ENCODE measurements around the gene GULP1.
"Not testable (repeated sequence)": the region's sequence is repeated elsewhere in the genome, so short reads cannot be mapped to it uniquely, and the experiment has no call there.

The GULP1 gene

DNA sequence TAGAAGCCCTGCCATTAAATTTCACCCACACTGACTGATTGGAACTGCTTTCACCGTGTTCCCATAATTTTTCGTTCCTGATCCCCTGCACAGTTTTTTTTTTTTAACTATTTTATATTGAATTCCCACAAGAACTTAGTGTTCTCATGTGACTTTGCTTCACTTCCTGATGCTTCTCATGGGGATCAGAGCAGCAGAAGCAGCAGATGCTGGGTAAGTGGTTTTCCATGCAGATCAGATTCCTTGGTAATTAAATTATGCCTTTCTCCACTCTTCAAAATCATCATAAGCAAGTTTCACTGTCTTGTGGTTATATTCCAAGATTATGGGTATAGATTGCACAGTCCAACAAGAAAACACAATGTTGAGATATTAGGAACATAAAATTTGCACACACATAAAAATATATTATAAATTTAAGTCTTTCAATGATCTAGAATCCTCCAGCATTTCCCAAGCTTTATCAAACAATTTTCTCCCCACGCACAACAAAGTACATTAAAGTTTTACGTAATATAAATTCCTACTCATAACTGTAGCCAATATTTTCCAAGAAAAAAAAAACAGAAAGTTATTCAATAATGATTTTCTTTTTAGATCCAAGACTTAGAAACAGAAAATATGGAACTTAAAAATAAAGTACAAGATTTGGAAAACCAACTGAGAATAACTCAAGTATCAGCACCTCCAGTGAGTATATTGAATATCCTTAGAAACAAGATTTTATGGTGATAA lies 277.9 kb downstream of the GULP1 start:
- DNase-seq, result no peak

DNA sequence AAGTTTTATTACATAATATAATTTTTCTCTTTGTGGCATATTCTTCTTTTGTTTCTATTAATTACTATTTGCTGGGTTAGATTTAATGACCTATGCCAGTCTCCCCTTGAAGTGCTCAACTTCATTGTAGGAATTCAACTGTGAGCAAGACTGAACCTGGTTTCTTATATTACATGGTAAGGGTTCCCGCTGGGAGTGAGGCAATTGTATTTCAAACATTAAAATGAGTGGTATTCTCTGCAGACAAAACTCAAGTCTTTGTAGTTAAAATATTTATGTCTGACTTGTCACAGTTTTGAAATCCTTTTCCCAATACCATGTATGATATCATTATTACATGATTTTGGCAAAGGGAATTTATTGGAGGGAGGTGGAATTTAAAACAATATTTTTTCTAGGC lies 278.7 kb downstream of the GULP1 start:
- no peak for DNase-seq

DNA sequence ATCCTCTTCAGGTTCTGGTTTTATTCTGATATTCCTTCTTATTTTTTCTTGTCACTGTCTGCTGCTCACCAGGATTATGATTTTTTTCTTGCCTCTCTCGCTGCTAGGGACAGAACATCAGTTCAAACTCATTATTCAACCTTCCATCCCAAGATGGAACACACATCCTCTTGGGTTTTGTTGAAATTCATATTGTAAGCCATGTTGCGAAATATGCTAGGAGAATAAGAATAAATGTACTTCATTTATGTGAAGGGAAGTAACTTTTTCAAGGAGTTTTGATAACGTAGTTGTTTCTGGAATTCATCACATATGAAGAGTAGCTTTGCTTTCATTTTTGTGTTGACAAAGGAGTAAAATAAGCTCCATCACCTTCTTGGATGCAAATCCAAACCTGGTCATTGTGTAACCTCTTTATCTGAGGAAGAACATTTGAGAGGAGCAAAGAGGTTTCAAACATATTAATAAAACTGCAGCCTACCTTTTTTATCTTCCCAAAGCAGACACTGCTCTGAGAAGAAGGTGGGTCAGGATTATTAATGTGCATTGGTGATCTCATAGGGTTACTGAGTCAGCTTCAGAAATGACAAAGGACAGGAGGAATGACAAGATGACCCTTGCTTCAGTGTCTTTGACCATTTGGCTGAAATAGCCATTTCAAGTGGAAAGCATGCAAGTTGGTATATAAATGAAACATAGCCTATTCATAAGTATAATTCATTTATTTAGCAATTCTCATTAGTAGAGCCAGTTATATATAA lies 280.0 kb downstream of the GULP1 start:
- DNase-seq, result no peak

DNA sequence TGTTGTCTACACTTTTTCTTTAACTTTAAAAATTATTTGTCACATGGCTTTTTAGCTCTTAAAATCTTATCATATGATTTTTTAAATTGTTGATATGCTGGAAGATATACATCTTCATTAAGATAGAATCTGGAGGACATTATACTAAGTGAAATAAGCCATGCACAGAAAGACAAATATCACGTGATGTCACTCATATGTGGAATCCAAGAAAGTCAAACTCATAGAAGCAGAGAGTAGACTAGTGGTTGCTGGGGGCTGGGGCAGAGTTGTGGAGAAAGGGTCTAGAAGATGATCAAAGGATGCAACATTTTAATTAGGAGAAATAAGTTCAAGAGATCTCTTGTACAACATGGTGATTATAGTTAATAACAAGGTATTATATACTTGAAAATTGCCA lies 280.9 kb downstream of the GULP1 start:
- no peak for DNase-seq

- DNase-seq, result no peak
Observed at GRCh38 chr2:188573453-188573852, 281.8 kb downstream of the GULP1 start.

DNA sequence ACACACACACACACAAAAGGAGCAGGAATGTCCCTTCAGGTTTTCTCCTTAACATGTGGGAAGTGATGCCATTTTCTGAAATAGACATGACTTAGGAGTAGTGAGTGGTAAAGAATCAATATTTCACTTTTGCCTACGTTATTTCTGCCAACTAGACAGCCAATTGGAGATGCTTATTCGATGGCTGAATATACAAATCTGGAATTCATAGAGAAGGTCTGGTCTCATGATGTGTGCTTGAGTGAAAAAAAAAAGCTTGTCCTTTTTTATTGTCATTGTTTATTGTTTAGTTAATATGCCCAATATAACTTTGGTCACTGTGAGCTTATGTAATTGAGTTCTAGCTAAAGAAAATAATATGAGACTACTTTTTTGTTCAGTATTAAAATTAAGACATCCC lies 284.3 kb downstream of the GULP1 start:
- DNase-seq, result no peak

DNA sequence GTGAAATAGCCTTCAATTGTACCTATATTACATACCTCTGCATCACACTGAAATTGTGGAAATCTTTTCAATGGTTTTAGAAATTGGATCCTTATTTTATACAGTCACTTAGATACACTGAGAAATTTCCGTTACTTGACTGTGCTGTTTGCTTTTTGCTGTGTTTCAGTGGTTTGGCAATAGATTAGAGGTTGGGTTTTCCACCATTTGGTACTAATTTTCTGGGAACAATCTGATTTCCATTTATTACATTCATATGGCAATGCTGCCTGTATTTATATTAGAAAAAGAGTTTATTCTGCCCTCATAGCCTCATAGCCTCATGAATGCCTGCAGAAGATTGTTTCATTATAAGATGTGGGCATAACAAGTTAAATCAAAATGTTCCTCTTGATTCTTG lies 285.0 kb downstream of the GULP1 start:
- no peak for DNase-seq

- no peak for DNase-seq
Observed at GRCh38 chr2:188577231-188577630, 285.6 kb downstream of the GULP1 start.

GRCh38 chr2:188580738-188581137 lies 289.1 kb downstream of the GULP1 start:
- DNase-seq, result no peak

DNA sequence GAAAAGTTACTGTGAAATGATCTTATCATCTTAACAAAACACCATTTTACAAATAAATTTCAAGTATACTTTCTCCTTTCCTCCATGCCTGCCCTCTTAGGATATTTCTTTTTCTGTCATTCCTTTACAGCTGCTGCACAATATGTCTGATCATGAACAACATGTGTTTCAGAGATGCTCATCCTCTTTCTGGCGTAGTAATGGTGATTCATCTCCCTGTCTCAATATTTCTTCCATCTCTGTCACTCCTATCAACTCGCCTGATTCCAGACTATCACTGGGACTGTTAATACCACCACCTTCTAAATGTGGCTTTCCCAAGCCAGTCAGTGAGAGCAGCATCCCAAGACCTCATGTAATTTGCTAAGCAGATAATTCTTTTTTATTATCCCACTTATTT lies 290.5 kb downstream of the GULP1 start:
- DNase-seq, result no peak

GRCh38 chr2:188588235-188588634 lies 296.6 kb downstream of the GULP1 start:
- no peak for DNase-seq

DNA sequence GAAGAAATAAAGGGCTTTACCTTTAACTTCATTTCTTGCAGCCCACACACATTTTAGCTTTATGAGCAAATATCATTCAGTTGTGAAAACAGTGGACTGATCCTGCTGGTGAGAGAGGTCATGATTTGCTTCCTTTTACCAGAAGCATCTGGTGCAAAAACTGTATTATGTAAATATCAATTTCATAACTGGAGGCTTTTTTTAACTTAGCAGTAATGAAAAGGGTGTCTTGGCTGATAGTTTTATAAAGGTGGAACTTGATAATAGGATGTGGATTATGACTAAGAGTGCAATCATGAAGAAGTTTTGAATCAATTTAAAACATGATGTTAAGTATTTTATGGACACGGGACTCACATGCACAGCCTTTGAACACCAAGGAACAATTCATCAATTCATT lies 304.4 kb downstream of the GULP1 start:
- no peak for DNase-seq

DNA sequence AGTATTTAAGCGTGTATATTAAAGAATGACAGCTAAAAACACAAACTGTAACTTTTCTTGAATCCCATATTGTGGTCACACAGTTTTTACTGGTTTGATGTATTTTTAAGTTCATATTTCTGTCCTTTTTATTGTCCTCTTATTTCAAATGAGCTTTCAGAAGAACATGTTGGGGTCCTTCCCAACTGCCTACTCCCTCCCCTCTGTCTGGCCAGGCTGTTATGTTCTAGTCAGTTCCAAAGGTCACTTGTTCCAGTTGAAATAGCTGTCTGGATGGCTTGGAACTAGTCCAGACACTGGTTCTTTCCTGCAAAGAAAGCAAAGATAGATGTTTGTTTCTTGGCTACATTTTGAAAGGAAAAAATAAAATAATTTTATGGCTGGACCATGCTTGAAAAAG lies 306.9 kb downstream of the GULP1 start:
- no peak for DNase-seq

DNA sequence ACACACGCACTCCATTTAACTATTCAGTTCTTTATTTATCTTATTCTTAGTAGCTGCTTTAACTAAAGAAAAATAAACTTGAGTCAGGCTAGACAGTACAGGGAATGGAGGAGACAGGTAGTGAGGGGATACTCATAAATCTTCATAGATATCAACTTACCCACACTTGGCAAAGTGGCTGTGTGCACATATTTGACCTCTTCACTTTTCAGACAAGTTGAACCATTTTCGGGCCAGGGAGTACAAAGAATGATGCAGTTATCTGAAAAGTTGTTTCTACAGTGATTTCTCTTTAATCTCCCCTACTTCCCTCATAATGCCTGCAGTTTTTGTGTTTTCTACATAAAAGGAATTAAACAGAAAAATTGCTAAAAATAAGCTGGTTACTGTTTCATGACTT lies 307.5 kb downstream of the GULP1 start:
- no peak for DNase-seq

GRCh38 chr2:188600536-188601210 lies 309.0 kb downstream of the GULP1 start:
- no peak for DNase-seq

GRCh38 chr2:188601391-188601790 lies 309.7 kb downstream of the GULP1 start:
- no peak for DNase-seq

- DNase-seq, result no peak
Observed at GRCh38 chr2:188601927-188602326, 310.3 kb downstream of the GULP1 start.

- DNase-seq, result no peak
Observed at GRCh38 chr2:188604579-188604978, 312.9 kb downstream of the GULP1 start.

DNA sequence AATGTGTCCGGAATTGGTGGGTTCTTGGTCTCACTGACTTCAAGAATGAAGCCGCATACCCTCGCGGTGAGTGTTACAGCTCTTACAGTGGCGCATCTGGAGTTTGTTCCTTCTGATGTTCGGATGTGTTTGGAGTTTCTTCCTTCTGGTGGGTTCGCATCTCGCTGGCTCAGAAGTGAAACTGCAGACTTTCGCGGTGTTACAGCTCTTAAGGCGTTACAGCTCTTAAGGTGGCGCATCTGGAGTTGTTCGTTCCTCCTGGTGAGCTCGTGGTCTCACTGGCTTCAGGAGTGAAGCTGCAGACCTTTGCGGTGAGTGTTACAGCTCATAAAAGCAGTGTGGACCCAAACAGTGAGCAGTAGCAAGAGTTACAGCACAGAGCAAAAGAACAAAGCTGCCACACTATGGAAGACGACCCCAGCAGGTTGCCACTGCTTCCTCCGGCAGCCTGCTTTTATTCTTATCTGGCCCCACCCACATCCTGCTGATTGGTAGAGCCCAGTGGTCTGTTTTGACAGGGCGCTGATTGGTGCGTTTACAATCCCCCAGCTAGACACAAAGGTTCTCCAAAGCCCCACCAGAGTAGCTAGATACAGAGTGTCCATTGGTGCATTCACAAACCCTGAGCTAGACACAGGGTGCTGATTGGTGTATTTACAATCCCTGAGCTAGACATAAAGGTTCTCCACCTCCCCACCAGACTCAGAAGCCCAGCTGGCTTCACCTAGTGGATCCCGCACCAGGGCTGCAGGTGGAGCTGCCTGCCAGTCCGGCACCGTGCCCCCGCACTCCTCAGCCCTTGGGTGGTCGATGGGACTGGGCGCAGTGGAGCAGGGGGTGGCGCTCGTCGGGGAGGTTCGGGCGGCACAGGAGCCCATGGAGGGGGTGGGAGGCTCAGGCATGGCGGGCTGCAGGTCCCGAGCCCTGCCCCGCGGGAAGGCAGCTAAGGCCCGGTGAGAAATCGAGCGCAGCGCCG lies 314.2 kb downstream of the GULP1 start:
- not testable (repeated sequence) for DNase-seq

GRCh38 chr2:188606596-188606995 lies 314.9 kb downstream of the GULP1 start:
- DNase-seq, result not testable (repeated sequence)

- DNase-seq, result no peak
Observed at GRCh38 chr2:188607501-188607900, 315.8 kb downstream of the GULP1 start.

DNA sequence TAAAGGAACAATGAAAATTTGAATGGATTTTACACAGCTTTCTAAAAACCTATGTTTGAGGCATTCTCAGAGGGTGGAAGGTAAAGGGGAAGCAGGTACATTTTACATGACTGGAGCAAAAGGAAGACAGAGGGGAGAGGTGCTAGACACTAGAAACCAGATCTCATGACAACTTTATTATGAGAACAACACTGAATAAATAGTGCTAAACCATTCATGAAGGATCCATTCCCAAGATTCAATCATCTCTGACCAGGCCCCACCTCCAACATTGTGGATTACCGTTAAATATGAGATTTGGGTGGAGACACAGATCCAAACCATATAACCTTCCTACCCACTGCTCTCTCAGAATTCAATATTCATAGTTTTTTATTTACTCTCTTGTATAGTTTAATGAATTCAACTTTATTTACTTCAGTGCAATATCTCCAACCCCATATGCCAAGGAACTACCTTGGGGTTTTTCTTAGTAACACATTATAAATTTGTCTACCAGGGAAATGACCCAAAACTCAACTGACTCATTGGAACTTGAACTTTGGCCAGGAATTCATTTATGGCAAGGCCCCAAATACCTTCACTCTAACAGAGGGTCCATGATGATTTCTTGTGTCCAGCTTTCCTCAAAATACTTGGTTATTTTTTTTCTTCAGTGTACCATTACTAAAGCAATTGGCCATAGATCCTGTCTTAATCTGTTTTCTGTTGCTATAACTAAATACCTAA lies 317.8 kb downstream of the GULP1 start:
- DNase-seq, result no peak

All from activated CD4-positive, alpha-beta T cell treated with anti-CD3 and anti-CD28 coated beads, Interleukin-2, amount 50 U/mL, for 4 hours (primary cell).